Stimulated activated memory B cell treated with anti-CD40 and anti-IgM and Interleukin-4, amounts not matched to agents 10 μg/mL and 1 μg/mL and 100 μg/mL, for 72 hours (primary cell): Measurements from ENCODE around the gene SBDS.

Experiments used
- ATAC-seq: fragments of 150-1000 bp; cut with Tn5 transposase; 2 replicates; pipeline ENCODE4 v1.10.0; 2021
- H3K27ac Mint-ChIP-seq: one replicate; pipeline ENCODE4 v1.8.0; 2022; ENCODE audit warnings: mild to moderate bottlenecking, mixed read lengths
- H3K27me3 Mint-ChIP-seq: one replicate; pipeline ENCODE4 v1.8.0; 2022; ENCODE audit warnings: mixed read lengths
- H3K36me3 Mint-ChIP-seq: one replicate; pipeline ENCODE4 v1.8.0; 2022; ENCODE audit warnings: mixed read lengths
- H3K4me1 Mint-ChIP-seq: one replicate; pipeline ENCODE4 v1.8.0; 2022; ENCODE audit warnings: mixed read lengths
- H3K4me3 Mint-ChIP-seq: one replicate; pipeline ENCODE4 v1.8.0; 2022; ENCODE audit warnings: mild to moderate bottlenecking, moderate library complexity, mixed read lengths
- H3K9me3 Mint-ChIP-seq: one replicate; pipeline ENCODE4 v1.8.0; 2022; ENCODE audit warnings: mixed read lengths

The SBDS gene

DNA sequence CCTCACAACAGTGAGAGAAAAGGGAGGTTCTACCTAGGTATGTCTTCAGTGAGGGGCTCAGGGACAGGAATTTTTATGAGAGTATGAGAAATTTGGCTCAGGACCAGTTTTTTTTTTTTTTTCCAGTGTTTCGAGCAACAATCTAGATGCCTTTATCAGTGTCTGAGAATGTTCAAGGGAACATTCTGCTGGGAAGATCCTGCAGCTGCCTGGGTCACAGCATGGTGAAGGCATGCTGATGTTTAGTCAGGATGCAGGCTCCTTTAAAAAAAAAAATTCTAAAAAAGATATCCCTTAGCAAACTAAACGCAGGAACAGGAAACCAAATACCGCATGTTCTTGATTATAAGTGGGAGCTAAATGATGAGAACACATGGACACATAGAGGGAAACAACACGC, 31.0 kb downstream of the SBDS start:
- H3K27me3 Mint-ChIP-seq = no peaks in the 10 kb centered on the region
- H3K4me1 Mint-ChIP-seq = no peaks in the 10 kb centered on the region
- no peak overlapping the region for H3K4me3 Mint-ChIP-seq
- no peak for ATAC-seq
- H3K36me3 Mint-ChIP-seq = peaks cover 18% of the 10 kb centered on the region
- no peak overlapping the region for H3K27ac Mint-ChIP-seq
- H3K9me3 Mint-ChIP-seq = no peaks in the 10 kb centered on the region

- H3K9me3 Mint-ChIP-seq = no peaks in the 10 kb centered on the region
- H3K4me1 Mint-ChIP-seq = no peaks in the 10 kb centered on the region
- H3K27me3 Mint-ChIP-seq = no peaks in the 10 kb centered on the region
- H3K4me3 Mint-ChIP-seq = no peak overlapping the region
- peaks cover 46% of the 10 kb centered on the region for H3K36me3 Mint-ChIP-seq
- no peak overlapping the region for H3K27ac Mint-ChIP-seq
- no peak for ATAC-seq
Measured at GRCh38 chr7:66961096-66961495, 34.3 kb downstream of the SBDS start.

DNA sequence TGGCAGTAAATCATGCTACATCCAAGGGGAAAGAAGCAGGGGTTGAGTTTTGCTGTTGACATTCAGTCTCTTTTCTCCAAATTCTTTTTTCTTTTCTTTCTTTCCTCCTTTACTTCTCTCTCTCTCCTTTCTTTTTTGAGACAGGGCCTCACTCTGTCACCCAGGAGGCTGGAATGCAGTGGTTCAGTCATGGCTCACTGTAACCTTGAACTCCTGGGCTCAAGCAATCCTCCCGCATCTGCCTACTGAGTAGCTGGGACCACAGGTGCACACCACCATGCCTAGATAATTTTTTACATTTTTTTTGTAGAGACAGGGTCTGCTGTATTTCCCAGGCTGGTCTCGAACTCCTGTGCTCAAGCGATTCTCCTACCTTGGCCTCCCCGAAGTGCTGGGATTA, 35.2 kb downstream of the SBDS start:
- H3K27ac Mint-ChIP-seq = no peak overlapping the region
- no peaks in the 10 kb centered on the region for H3K4me1 Mint-ChIP-seq
- no peak overlapping the region for H3K4me3 Mint-ChIP-seq
- peaks cover 53% of the 10 kb centered on the region for H3K36me3 Mint-ChIP-seq
- no peak for ATAC-seq
- no peaks in the 10 kb centered on the region for H3K27me3 Mint-ChIP-seq
- H3K9me3 Mint-ChIP-seq = no peaks in the 10 kb centered on the region

DNA sequence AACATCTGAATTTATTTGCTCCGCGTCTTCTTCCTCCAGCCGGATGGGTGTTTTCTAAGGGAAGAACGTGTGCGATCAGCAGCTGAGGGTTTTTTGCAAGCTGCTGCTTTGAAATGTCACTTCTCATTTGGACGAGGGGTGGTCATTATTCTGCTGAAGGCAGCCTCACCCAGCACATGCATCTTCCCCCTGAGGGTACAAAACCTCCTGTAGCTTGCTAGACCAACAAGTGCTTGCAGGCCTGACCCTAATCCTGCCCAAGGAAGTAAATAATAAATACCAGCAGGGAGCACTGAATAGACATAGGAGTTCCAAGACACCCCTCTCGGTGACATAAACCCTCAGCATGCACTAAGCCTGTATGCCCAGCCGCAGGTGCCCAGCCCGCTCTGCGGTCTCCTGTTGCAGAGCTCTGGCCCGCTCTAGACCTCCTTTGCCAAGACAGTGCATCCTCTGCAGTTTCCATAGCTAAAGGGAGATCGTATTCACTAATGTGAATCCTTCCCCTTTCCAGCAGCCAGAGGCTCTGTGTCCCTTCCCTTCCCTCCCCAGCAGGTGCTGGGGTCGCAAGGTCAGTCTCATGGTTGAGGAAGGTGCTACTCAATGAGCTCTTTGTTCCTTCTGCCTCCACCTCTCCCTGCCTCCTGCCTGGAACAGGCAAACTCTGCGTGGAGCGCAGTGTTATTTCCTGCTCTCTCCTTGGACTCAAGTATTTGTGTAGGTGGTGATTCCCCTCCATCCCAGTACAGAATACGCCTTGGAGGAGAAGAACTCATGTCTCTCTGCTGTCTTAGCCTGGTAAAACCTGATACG, 36.6 kb downstream of the SBDS start:
- no peaks in the 10 kb centered on the region for H3K9me3 Mint-ChIP-seq
- no peaks in the 10 kb centered on the region for H3K4me1 Mint-ChIP-seq
- no peaks in the 10 kb centered on the region for H3K27me3 Mint-ChIP-seq
- peaks cover 59% of the 10 kb centered on the region for H3K36me3 Mint-ChIP-seq
- no peak overlapping the region for H3K27ac Mint-ChIP-seq
- no peak overlapping the region for H3K4me3 Mint-ChIP-seq
- no peak for ATAC-seq

GRCh38 chr7:66957595-66958290, 37.6 kb downstream of the SBDS start:
- peaks cover 3% of the 10 kb centered on the region for H3K4me1 Mint-ChIP-seq
- no peaks in the 10 kb centered on the region for H3K9me3 Mint-ChIP-seq
- no peak overlapping the region for H3K4me3 Mint-ChIP-seq
- H3K27me3 Mint-ChIP-seq = no peaks in the 10 kb centered on the region
- peaks cover 61% of the 10 kb centered on the region for H3K36me3 Mint-ChIP-seq
- no peak for ATAC-seq
- no peak overlapping the region for H3K27ac Mint-ChIP-seq

DNA sequence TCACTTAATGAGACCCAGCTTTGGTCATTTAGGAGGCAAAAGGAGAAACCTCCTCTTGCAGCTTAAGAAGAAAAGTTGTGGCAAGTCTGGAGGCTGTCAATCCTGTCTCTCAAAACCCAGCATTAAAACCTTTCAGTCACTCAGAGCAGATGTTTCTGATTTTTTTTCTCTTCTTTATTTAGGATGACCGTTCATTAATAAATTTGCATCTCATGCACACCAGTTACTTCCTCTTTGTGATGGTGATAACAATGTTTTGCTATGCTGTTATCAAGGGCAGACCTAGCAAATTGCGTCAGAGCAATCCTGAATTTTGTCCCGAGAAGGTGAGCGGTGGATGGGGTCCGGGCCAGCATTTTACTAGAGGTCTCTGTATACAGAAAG, 42.4 kb downstream of the SBDS start:
- H3K36me3 Mint-ChIP-seq = peaks cover 53% of the 10 kb centered on the region

GRCh38 chr7:66952343-66953043, 42.9 kb downstream of the SBDS start:
- no peak overlapping the region for H3K4me3 Mint-ChIP-seq
- H3K4me1 Mint-ChIP-seq = peaks cover 11% of the 10 kb centered on the region
- no peaks in the 10 kb centered on the region for H3K9me3 Mint-ChIP-seq
- ATAC-seq = no peak
- H3K27ac Mint-ChIP-seq = peak overlapping the region; percentile 38
- H3K27me3 Mint-ChIP-seq = no peaks in the 10 kb centered on the region
- H3K36me3 Mint-ChIP-seq = peaks cover 48% of the 10 kb centered on the region

More for the DNA sequence above, 42.4 kb downstream of the SBDS start:
- peaks cover 11% of the 10 kb centered on the region for H3K4me1 Mint-ChIP-seq
- H3K27me3 Mint-ChIP-seq = no peaks in the 10 kb centered on the region
- no peak for ATAC-seq
- no peak overlapping the region for H3K4me3 Mint-ChIP-seq
- H3K9me3 Mint-ChIP-seq = no peaks in the 10 kb centered on the region
- peak overlapping the region; percentile 38 for H3K27ac Mint-ChIP-seq

- Mint-ChIP-seq H3K4me1 (peaks cover 11% of the 10 kb centered on the region), H3K27ac (no peak overlapping the region), H3K27me3 (no peaks in the 10 kb centered on the region), H3K4me3 (no peak overlapping the region), H3K9me3 (no peaks in the 10 kb centered on the region), H3K36me3 (peaks cover 37% of the 10 kb centered on the region)
- ATAC-seq = no peak
Measured at GRCh38 chr7:66950763-66951162, 44.6 kb downstream of the SBDS start.

GRCh38 chr7:66950311-66950710, 45.1 kb downstream of the SBDS start:
- no peak for ATAC-seq
- peaks cover 34% of the 10 kb centered on the region for H3K36me3 Mint-ChIP-seq
- H3K4me3 Mint-ChIP-seq = no peak overlapping the region
- H3K9me3 Mint-ChIP-seq = no peaks in the 10 kb centered on the region
- H3K27me3 Mint-ChIP-seq = no peaks in the 10 kb centered on the region
- H3K4me1 Mint-ChIP-seq = peaks cover 11% of the 10 kb centered on the region
- no peak overlapping the region for H3K27ac Mint-ChIP-seq

DNA sequence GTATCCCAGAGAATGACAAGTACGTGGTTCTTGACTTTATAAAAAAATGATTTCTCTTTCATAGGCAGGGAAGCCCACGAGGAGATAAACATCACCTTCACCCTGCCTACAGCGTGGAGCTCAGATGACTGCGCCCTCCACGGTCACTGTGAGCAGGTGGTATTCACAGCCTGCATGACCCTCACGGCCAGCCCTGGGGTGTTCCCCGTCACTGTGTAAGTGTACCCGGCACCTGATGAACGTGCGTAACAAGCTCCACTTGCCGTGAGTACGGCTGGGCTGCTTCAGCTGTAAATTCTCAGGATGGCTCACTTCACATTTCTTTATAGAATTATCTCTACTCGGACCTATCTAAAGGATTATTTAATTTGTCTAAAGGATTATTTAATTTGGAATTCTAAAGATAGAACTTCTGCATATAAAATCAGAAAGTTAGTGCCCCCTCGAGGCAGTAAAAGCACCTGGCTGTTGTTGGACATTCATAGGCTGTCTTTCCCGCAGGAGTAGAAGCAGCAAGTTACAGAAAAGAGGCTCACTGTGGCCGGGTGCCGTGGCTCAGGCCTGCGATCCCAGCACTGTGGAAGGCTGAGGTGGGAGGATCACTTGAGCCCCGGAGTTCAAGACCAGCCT, 46.8 kb downstream of the SBDS start:
- no peaks in the 10 kb centered on the region for H3K9me3 Mint-ChIP-seq
- peaks cover 11% of the 10 kb centered on the region for H3K4me1 Mint-ChIP-seq
- no peaks in the 10 kb centered on the region for H3K27me3 Mint-ChIP-seq
- H3K27ac Mint-ChIP-seq = no peak overlapping the region
- peaks cover 39% of the 10 kb centered on the region for H3K36me3 Mint-ChIP-seq
- ATAC-seq = no peak
- no peak overlapping the region for H3K4me3 Mint-ChIP-seq

GRCh38 chr7:66946545-66946944, 48.8 kb downstream of the SBDS start:
- Mint-ChIP-seq H3K36me3 (peaks cover 49% of the 10 kb centered on the region), H3K4me1 (no peaks in the 10 kb centered on the region), H3K27me3 (no peaks in the 10 kb centered on the region), H3K27ac (no peak overlapping the region), H3K4me3 (no peak overlapping the region), H3K9me3 (no peaks in the 10 kb centered on the region)
- ATAC-seq = no peak

- Mint-ChIP-seq H3K27me3 (no peaks in the 10 kb centered on the region), H3K4me1 (peaks cover 32% of the 10 kb centered on the region), H3K36me3 (peaks cover 60% of the 10 kb centered on the region)
Measured at GRCh38 chr7:66939325-66939724, 56.1 kb downstream of the SBDS start.

GRCh38 chr7:66937940-66938339, 57.4 kb downstream of the SBDS start:
- Mint-ChIP-seq H3K4me1 (peaks cover 43% of the 10 kb centered on the region), H3K4me3 (no peak overlapping the region), H3K27ac (no peak overlapping the region), H3K9me3 (no peaks in the 10 kb centered on the region), H3K27me3 (no peaks in the 10 kb centered on the region), H3K36me3 (peaks cover 52% of the 10 kb centered on the region)
- no peak for ATAC-seq

More at GRCh38 chr7:66939325-66939724, 56.1 kb downstream of the SBDS start:
- Mint-ChIP-seq H3K4me3 (no peak overlapping the region), H3K27ac (no peak overlapping the region), H3K9me3 (no peaks in the 10 kb centered on the region)
- ATAC-seq = no peak
